Activated CD4-positive, alpha-beta T cell treated with anti-CD3 and anti-CD28 coated beads for 1 hour (primary cell): ENCODE results near the gene NEGR1.
A peak's percentile ranks its signal among the peaks of the same experiment; 100 is the strongest.
"Not testable (repeated sequence)": the region's sequence is repeated elsewhere in the genome, so short reads cannot be mapped to it uniquely, and the experiment has no call there.

Experiments used
- DNase-seq: peaks from one replicate; pipeline ENCODE4 v3.0.0-alpha.2; 2020

Gene NEGR1

DNA sequence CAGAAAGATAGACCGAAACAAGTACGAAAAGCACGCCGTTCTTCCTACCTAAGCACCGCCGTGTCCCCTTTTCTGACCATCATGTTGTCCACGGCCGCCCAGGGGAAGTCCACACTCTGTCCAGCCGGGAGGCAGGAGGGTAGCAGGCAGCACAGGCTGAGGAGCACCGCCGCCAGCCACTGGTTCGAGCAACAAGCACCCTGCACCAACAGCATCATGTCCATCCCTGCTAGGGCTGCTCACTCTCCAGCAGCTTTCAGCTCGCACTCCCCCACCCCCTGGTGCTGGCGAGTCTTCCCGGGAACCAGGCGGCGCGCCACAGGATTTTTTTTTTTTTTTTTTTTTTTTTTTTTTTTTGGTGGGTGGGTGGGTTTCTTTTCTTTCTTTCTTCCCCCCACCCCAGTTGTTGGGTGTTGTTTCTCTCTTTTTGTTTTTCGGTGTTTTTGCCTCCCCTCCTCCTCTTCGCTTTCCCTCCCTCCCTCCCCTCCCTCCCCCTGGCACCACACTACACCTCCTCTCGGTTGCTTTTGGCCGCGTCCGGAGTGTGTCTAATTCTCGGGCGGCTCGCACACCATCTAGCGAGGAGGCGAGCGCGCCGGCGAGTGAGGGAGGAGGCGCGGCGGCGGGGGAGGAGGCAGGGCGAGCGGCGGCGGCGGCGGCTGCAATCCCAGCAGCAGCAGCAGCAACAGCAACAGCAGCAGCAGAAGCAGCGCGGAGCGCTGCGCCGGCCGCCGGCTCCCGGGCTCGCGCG, at the start of gene NEGR1:
Gene NEGR1, minus strand, starts transcription at position 269 of the 751 bp plus-strand sequence.
- peak; percentile 31 for DNase-seq

GRCh38 chr1:72326494-72326893, 44.2 kb upstream of the NEGR1 start:
- no peak for DNase-seq

DNA sequence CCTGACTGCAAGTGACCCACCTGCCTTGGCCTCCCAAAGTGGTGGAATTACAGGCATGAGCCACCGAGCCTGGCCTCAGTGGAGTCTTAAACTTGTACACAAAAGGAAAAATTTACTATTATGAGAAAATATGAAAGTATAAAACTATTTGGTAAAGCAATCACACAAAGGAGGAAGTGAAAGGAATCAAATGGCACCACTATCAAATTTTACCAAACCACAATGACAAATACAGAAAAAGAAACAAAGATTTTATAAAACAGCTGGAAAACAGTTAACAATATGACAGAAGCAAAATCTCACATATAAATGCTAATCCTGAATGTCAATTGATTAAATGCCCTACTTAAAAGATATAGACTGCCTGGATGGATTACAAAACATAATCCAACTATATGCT, 42.1 kb upstream of the NEGR1 start:
- DNase-seq = no peak

- DNase-seq = no peak
Observed at GRCh38 chr1:72322910-72323309, 40.6 kb upstream of the NEGR1 start.

GRCh38 chr1:72296501-72296900, 14.2 kb upstream of the NEGR1 start:
- DNase-seq = no peak

GRCh38 chr1:72288886-72289285, 6.5 kb upstream of the NEGR1 start:
- no peak for DNase-seq

DNA sequence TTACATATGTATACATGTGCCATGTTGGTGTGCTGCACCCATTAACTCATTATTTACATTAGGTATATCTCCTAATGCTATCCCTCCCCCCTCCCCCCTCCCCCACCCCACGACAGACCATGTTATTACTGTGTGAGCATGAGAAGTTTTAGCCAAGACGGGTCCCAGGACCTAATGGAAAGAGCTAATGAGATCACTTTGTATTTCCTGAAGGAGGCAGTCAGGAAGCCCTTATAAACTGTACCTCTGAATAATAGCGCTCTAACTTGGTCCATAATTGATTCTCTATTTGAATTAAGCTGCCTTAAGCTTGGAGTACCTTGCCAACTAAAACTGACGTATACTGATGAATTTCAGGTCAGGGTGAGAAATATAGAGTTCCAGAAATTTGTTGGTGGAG, 4.1 kb upstream of the NEGR1 start:
- no peak for DNase-seq

DNA sequence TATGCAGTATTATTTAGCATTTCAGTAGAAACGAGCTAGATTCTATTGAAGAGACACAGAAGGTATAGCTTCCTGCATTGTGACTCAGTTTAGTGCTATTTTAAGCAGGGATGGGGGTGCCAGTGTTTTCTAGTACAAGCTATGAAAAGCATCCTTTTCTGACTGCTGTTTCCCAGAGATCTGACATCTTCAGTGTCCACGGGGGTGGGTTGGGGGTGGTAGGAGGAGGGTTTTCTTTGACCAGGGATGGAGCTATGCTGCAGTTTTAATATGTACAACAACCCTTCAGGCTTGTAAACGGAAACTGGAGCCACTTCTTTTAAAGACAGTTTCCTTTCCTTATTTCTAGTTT, 2.7 kb upstream of the NEGR1 start:
- no peak for DNase-seq

DNA sequence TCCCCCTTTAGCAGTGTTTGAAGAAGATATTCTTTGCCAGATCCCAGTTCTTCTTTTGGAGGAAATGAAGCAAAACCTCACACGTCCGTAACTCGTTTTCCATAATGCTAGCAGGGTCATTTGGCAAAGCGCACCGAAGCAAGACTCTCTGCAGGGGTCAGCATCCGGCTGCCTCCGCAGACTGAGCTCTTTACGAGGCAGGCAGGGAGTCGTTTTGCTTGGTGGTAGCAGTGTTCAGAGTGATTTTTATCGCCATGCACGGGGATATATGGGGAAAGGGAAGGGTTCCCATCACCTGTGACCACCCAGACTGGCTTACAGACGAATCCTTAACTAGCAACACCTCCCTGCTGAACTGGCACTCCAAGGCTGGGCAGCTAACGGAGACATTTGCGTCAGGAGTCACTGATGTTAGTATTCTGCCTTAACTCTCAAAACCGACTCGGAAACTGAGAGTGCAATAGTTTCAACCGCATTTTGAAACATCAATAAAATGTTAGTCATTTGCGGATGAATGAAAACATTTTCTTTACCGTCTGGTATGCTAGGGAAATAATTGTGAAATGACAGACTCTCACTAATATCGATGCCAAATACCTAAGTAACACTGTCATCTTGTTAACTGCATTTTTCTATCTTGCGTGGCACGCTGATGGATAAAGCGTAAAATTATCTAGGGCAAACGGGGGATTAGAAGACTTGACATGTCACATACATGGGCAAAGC, 2.2 kb upstream of the NEGR1 start:
- no peak for DNase-seq

GRCh38 chr1:72284084-72284347, 1.7 kb upstream of the NEGR1 start:
- DNase-seq = no peak

GRCh38 chr1:72283307-72284083, 1.2 kb upstream of the NEGR1 start:
- no peak for DNase-seq

GRCh38 chr1:72283022-72283306, 625 bp upstream of the NEGR1 start:
- DNase-seq = no peak

DNA sequence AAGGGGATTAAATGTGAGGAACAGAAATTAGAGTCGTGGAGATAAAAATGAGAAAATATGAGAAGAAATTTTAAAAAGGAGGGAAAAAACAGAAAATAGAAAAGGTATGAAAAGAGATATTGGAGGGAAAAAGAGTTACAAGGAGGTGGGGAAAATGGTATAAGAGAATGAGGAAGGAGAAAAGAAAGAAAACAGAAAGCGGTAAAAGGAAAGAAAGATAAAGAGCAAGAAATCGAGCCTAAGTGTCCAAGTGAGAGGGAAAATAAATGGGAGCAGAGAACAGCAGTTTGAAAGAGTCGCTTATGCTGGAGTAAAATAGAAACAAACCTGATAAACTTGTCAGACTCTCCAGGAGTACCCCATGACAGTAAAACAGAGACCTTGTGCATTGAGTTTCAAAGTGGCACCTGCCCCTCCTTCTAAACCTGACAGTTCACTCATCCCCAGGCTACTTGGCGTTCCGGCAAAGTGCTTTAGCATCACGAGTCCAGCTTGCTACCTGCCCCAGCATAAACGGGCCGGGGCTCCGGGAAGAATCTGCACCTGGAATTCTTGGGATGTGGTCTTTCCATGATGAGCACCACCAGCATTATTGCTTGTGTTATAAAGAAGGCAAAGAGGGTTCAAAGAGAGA, 585 bp downstream of the NEGR1 start:
- DNase-seq = no peak

DNA sequence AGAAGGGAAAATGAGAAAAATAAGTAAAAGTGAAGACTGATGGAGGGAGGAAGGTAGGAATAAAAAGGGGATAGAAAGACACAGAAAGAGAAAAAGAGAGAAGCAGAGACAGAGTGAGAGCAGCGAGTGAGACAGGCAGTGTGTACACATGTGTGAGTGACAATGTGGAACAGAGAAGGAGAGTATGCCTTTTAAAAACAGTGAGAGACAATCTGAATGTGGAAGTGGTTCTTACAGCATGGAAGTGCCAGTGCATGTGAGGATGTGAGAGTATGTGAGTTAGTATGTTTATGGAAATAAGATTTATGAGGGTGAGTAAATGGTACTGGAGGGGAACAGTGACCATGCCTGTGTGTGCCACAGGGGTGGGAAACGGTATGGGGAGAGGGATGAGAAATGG, 1.2 kb downstream of the NEGR1 start:
- no peak for DNase-seq

DNA sequence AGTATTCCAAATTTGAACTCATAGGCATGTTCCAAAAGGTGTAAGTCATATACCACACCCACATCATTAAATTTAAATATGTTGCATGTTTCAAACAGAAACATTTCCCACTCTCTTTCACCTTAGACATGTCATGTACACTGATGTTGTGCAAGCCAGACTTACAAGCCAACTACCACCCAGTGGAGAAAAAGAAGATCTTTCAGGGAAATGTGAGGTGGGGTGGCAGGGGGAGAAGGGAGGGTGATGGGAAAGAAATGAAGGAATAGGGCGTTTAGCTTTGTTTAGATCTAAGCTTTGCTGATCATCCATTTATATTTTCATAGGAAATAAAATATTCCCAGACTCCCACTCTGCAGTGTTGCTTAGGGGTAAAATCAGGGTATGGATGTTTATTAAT, 1.6 kb downstream of the NEGR1 start:
- DNase-seq = no peak

DNA sequence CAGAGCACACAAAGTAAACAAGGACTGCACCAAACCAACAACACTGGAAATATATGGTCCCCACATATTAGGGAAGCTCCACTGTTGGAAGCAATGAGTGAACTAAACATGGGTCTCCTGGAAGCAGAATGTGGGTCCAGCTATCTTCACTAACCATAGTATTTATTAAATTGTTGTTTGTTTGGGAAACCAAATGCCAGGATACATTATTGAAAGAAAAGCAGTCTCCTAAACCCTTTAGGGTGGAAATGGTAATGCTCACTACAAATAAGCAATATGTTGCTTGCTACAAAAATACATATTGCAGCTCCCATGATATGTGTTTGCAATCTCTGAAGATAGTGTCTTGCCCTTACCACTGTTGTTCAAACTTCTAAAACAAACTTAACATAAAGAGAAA, 2.2 kb downstream of the NEGR1 start:
- no peak for DNase-seq

GRCh38 chr1:72278461-72278860, 3.9 kb downstream of the NEGR1 start:
- DNase-seq = no peak

DNA sequence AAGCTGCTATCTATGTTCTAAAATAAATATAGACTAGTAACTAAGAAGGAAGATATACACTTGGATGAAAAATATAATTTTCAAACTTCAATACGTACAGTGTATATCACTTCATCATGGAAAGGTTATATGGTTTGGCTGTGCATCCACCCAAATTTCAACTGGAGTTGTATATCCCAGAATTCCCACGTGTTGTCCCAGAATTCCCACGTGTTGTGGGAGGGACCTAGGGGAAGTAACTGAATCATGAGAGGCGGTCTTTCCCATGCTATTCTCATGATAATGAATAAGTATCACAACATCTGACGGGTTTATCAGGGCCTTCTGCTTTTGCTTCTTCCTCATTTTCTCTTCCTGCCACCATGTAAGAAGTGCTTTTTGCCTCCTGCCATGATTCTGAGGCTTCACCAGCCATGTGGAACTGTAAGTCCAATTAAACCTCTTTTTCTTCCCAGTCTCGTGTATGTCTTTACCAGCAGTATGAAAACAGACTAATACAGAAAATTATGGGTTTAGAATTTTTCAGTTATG, 10.7 kb downstream of the NEGR1 start:
- DNase-seq = no peak

DNA sequence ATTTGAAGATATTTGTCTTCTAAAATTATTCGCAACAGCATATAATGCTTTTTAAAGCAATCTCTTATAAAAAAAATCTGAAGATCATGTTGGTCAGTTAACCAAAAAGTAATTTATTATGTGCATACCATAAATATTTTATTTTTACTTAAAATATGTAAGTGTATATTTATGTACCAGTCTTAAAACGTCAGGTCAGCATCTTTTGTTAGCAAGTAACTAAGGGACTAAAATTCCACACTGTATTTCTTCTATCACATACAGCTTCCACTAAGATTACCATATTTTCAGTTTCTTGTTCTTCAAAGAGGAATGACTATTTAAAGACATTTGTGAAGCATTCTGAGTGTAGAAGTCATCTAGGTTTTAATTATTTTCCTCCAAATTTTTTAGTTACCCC, 19.6 kb downstream of the NEGR1 start:
- no peak for DNase-seq

- DNase-seq = no peak
Observed at GRCh38 chr1:72253132-72253531, 29.2 kb downstream of the NEGR1 start.

GRCh38 chr1:72241397-72241796, 40.9 kb downstream of the NEGR1 start:
- no peak for DNase-seq

DNA sequence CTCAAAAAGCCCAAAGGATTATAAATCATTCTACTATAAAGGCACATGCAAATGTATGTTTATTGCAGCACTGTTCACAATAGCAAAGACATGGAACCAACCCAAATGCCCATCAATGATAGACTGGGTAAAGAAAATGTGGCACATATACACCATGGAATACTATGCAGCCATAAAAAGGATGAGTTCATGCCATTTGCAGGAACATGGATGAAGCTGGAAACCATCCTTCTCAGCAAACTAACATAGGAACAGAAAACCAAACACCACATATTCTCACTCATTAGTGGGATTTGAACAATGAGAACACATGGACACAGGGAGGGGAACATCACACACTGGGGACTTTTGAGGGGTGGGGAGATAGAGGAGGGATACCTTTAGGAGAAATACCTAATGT, 46.4 kb downstream of the NEGR1 start:
- DNase-seq = not testable (repeated sequence)

GRCh38 chr1:72235062-72235461, 47.3 kb downstream of the NEGR1 start:
- no peak for DNase-seq

GRCh38 chr1:72230746-72231145, 51.6 kb downstream of the NEGR1 start:
- DNase-seq = no peak
